NCI-H1694 (cell line): ENCODE measurements around the gene RNF13.
A peak's percentile ranks its signal among the peaks of the same experiment; 100 is the strongest.
"Not testable (repeated sequence)": the region's sequence is repeated elsewhere in the genome, so short reads cannot be mapped to it uniquely, and the experiment has no call there.

Experiments used
- DNase-seq: peaks from one replicate; lab custom pipeline; 2025; lab: John Stamatoyannopoulos, UW

Gene RNF13

DNA sequence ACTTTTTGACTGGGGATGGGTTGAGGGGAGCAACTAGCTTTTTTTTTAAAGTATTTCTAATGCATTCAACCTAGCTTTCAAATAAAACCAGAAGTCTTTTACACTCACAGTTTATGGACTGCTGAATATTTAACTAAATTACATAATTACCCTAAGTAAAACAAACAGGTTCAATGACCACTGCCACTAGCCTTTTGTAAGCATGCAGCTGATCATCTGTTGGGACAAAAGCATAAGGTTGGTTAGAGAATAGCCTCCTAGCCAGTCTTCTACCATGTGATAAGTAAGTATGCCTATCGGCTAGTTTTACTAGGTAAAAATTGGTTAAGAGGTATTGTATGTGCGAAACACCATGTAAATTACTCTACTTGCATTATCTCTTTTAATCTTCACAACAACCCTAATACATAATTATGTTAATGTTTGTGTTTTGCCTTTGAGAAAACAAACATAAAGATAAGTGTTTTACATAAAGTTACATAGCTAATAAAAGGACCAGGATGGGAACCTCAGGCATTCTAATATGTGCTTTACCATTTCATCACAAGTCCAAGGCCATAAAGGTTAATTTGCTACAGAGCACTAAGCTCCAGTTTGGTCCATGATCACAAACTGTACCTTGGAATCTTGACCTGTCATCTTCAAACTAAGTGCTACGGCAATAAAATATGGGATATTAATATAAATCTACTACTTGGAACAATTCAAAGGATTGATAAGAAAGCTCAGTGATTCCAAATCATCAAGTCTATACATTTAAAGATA, 144.5 kb downstream of the RNF13 start:
- DNase-seq = no peak

DNA sequence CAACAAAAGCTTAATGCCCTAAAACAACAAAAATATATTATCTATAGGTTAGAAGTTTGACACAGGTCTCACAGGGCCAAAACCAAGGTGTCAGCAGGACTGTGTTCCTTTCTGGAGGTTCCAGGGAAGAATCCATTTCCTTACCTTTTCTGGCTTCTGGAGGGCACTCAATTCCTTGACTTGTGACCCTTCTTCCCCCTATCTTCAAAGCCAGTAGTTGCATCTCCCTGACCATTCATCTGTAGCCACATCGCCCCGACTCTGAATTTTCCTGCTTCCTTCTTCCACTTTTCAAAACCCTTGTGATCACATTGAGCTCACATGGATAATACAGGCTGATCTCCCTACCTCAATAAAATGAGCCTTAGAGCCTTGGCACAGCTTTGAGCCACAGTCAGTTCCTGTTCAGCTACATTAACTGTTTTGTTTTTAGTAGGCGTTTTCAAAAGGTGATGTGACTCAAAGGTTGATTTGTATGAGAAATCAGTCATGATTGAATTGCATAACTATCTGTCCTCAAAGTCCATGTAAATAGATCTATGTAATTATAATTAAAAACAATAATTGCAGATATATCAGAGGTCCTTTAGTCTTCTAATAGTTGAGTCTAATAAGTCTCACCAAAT, 145.3 kb downstream of the RNF13 start:
- no peak for DNase-seq

DNA sequence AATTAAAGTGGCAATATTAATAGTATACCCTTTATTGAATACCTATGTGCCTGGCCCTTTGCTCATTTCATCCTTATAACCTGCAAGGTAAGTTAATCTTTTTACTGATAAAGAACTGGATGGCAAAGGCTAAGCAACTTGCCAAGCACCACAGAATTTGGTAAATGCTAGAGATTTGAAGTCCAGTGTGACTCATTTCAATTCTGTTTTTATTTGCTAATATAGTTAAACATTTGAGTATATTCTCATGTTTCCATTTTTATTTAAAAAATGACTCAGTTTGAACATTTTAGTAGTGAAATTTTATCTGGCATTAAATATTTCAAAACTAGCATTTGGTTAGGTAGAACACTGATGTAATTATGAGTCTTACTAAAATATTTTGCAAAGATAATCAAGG, 146.4 kb downstream of the RNF13 start:
- DNase-seq = no peak

DNA sequence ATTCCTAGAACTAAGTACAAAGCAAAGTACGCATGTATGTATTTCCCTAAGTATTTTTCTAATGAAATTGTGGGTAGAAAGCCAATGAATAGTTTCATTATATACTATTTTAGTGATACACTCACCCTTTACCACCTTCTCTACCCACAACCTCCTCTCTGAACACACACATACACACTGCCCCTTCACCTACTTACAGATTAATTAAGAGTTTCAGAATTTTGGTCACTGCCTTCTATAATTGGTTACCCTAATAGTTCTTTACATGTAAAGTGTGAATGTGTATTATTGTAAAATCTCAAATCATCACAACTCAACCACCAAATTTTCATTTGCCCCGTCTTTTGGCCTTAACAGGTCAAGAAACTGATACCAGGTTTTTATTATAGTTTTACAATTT, 150.5 kb downstream of the RNF13 start:
- no peak for DNase-seq

DNA sequence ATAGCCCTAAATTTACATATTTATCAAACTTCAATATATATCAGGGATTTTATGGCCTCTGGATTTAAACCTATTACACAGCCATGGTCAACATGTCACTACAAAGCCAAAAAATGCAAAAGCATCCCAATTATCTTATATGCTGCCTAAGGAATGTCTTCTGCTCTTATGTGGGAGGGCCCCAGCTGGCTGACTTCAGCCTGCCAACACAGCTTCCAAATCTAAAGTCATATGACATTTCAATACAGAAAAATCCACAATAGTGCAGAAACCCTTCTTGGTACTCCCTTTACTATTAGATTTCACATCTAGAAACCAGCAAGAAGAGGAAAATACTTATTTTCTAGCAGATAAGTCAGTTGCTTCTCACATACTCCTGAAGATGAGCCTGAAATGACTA, 151.3 kb downstream of the RNF13 start:
- no peak for DNase-seq

DNA sequence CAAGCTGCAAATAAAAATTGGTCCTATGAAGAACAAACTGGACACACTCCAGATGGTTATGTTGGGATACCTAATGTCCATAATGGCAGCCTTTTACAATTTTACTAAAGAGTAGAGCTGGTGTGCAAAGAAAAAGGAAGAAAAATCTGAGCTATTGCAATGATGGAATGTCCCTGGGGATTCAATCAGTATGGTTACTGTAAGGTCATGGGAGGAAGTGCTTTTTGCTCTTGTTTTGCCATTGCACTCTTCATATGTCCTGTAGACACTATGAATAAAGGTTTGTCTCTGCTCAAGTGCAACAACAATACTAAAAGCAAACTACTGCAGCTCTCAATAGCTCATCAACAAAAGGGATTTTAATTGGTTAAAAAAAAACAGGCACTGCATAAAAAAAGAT, 152.3 kb downstream of the RNF13 start:
- no peak for DNase-seq

DNA sequence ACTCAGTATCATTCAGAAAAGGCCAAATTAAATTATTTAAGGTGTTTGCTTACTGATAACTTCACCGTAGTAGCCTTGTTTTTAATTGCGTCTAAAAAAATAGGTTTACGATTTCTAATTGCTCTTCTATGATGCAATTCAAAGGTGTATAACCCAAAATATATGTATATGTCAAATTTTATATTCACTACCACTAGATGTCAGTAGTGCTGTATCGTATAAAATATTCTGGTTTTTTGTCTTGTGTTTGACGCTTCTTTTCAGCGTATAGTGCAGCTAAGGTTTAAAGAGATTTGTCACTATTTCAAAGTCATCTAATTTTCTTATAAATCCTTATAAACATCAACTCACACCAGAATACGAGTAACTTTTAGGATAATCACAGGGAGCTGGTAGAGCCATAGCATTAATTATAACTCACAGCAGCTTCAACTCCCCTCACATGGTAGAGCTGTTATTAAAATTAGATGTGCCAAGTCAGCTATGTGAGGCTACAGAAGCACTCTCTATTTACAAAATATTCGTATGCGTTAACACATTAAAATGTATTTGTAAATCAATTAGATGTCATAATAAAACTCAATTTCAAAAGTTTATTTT, 154.2 kb downstream of the RNF13 start:
- DNase-seq = peak; percentile 78

DNA sequence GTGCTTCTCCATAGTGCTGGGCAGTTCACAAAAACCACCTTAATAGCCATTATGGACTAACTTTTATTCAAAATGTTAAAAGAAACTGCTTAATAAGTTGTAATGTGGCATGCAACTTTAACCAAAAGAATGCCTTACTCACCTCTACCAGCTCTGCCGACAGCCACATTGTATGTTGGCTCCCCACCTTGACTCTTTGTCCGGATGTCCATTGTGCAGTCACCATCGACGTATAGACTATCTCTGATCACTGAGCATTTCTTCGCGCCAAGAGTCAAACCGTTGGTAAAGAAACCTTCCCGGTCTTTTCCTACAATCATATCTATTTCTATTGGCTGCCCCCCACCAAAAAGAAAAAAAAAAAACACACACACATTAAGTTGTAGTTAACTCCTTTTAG, 155.2 kb downstream of the RNF13 start:
- no peak for DNase-seq

DNA sequence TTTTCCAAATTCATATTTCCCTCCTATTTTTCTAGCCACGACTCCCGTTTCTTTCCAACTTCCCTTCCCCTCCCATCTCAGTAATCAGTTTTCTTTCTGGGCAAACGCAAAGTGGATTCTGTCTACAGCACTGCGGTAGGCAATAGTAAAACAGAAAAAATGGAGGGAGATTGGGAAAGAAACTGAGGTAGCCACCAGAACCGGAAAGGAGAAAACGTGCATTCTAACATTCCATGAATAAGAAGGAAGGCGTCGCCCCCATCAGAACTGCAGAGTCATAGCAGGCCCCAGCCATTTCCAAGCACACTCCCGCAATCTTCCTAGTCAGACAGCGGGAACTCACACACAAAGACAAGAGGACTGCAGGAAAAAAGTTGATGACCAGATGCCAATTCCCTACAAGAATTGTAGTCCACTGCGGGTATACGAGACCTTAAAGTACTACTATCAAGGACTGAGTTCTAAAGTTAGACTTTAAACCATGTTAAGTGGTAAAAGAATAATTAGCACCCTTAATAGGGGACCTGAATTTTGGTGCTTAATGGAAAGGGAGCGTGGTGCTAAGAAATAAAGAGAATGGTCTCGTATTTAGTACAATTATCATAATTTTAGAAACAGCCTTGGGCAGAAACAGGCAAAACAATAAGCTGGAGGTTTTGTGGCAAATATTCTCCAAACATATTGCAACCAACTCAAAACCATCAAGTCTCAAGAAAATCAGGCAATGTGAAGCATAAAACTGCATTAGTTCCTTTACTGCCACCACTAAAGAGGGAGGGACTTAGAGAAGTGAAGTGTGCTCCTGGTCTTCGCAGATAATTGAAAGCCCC, 156.3 kb downstream of the RNF13 start:
- DNase-seq = peak; percentile 69

DNA sequence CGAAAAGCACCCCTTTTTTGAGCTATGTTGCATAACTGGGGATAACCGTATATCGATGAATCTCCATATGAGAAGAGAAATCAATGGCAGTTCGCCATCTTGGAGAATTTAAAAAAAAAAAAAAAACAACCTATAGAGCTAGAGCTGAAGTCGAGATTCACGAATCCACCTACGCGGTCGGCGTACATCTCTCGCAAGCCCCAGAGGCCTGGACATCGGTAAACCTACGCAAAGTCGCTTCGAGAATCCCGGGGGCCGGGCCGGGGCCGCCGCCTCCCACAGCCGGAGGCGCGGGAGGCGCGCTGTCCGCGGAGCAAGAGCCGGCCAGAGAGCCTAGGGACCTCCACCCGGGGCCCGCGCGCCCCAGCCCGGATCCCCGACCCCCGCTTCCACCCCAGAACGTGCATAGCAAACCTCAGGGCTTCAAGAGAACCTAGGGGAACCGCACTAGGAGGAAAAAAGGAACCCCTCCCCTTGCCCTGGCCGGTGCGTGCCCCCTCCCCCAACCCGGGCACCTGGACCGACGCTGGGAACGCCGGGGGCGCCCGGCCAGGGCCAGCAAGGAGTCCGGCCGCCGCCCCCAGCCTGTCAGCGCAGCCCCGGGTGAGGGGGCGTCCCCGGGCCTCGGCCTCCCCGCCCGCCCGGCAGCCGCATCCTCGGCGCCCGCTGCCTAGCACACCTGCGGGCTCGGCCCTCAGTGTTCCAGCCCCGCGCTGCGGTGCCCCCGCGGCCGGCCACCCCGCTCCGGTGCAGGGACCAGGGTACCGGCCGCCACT, 157.1 kb downstream of the RNF13 start:
- DNase-seq = peak; percentile 90

DNA sequence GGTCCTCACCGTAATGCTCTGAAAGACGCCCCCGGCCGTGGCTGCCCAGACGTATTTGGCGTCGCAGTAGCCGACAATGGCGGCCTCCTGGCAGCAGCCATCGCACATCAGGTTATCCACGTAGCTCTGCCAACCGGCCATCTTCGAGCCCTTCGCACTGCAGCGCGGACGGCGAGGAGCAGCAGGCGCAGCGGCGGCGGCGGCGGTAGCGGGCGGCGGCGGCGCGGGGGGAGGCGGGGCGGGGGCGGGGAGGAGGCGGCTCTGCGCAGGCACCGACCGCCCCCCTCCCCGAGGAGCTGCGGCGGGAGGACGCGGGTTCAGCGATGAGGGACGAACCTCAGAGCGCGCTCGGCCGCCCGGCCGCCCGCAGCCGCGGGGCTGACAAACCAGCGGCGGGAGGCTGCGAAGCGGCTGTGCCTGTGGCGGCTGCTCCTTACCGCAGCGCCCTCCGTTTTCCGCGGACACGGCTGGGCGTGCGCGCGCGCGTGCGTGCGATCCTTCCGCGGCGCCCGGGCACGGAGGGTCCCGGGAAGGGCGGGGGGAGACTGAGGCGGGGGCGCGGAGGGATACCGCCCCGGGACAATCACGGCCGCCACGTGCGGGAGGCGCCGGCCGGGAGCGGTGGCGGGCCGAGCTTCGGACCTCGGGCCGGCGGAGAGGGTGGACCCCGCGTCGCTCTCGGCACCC, 157.8 kb downstream of the RNF13 start, which contains the start of gene PFN2:
Gene PFN2, minus strand, starts transcription at position 180 of the 687 bp plus-strand sequence. Its CDS starts 39 bp downstream, at position 141.
- peak; percentile 29 for DNase-seq

DNA sequence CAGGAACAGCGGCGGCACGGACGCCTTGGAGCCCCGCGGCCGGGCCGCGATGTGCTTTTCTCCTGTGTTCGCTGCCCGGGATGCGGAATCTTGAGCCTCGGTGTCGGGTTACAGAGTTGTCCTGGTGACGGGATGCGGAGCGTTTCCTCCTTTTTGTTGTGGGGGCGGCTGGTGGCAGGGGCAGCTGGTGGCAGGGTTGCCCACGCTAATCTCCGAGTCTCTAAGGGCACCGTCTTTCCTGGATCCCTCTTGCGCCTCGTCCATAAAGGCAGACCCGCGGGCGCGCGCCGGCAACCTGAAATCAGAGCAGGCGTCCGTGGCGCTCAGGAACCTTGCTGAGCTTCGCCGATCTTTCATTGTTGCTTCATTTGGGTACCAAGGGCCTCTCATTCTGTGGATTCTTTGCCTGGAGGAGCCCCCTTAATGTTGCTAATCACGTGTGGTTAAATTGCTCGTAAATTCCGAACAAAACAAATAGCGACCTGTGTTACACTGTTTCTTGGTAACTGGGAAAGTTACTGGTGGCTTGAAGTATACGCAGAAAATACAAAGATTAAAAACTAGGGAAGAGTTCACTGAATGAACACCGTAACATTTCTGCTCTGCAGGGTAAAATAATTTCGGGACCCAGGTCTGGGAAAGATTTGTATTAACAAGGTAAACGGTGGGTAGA, 158.5 kb downstream of the RNF13 start:
- DNase-seq = peak; percentile 36

DNA sequence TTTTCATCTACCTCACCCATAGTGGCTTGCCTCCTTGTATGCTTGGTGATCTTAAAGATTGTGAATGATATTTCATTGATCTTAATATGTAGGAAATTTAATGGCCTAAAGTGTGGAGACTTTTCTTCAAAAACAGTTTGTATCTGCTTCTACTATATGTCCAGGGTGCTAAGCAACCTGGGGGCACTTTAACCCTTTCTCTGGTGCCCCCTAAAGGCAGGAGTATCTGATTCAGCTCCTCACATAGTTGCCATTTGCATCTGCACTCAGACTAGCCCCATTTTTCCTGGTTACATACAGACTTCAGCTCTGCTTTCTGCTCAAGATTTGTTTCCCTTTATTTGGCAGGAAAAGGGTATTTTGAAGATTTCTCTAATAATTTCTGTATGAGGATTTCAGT, 162.9 kb downstream of the RNF13 start:
- DNase-seq = no peak

DNA sequence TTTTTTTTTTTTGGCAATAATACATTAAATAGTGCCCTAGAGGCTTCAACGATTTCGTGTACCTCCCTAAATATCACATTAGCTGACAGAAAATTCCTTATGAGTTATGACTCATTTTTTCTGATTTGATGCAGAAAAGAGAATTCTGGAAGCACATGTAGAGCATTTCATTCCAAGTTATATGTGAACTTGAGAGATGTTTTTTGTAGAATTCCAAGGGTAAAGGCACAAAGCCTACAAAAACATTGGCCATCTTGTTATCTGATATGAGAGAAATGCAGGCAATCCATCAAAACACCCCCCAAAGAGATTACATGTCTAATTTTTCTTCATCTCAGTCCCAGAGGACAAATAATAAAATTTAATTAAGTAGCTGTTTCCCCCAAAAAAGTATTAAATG, 164.4 kb downstream of the RNF13 start:
- no peak for DNase-seq

DNA sequence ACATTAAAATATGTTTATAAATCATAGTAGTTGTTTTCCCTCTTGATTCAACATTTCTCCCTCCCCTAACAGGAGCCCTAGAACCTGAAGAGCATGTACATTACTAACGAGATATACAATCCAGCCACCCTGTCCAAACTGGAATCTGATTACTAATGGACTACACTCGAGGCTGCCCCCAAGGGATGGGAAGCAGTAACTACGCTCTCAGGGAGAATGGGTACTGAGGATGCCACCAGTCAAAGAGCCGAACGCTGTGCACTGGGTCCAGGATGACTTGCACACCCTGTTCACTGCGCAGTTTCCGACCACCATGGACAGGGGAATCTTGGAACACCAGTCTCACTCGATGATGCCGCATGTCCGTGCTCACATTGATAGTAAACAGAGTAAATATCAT, 169.0 kb downstream of the RNF13 start:
- not testable (repeated sequence) for DNase-seq

DNA sequence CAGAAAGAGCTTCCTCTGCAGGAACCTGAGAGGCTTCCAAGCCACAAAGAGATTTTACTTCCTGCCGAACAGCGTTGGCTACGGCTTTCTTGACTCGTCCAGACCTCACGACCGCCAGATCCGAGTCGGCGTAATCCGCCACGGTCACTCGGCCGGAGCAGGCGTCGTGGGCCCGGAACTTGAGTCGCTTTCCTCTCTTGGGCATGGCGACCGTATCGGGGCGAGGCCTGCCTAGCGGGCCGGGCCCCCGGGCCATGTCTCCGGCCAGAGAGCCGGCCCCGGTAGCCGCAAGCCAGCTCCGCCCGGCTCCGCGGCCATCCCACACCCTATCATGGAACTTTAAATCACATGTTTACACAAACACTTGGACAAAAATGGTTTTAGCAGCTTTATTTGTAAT, 170.0 kb downstream of the RNF13 start:
- not testable (repeated sequence) for DNase-seq

DNA sequence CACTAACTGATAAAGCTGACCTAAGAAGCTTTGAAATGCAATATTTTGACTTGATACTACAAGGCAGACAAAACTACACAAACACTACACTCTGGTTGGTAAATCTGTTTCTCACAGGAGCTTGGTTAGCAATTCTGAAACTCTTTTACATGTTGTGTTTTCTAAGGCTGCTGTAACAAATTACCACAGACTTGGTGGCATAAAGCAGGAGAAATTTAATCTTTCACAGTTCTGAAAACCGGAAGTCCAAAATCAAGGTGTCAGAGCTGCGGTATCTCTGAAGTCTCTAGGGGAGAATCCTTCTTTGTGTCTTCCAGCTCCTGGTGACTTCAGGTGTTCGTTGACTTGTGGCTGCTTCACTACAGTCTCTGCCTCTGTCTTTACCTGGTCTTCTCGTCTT, 170.6 kb downstream of the RNF13 start:
- DNase-seq = no peak

DNA sequence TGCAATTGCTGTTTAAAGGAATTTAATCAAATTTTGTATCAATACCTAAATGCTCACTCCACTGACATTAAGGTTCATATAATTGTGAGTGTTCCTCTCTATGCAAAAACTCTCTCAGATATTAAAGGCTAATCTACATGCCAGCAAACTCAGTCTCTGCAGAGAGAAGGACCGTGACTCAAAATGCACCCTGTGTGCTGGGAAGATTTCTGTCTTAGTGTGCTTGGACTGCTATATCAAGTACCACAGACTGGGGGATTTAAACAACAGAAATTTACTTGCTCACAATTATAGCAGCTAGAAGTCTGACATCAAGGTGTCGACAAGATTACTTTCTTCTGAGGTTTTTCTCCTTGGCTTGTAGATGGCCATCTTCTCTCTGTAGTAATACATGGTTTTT, 176.3 kb downstream of the RNF13 start:
- DNase-seq = no peak

DNA sequence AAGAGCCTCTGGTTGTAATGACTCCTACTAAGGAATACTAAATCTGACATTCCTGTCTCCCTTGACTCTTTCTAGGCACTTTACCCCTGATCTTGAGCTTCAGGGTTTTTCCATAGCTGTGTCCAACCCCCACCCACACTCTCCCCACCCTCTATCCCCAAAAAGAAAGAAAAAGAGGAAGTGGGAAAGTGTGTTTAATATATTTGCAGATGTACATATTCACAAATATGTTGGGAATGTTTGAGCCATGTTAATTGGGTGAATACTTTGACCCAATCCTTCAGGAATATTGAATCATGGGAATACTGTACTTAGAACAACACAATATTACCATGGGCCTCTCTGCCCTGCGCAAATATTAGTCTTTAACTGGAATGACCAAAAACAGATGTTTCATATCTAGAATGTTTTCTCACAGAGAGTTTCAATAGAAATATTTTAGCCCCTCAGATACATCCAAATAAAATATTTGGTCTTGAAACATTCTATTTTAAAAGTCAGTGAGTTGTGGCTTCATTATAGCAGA, 177.5 kb downstream of the RNF13 start:
- no peak for DNase-seq

DNA sequence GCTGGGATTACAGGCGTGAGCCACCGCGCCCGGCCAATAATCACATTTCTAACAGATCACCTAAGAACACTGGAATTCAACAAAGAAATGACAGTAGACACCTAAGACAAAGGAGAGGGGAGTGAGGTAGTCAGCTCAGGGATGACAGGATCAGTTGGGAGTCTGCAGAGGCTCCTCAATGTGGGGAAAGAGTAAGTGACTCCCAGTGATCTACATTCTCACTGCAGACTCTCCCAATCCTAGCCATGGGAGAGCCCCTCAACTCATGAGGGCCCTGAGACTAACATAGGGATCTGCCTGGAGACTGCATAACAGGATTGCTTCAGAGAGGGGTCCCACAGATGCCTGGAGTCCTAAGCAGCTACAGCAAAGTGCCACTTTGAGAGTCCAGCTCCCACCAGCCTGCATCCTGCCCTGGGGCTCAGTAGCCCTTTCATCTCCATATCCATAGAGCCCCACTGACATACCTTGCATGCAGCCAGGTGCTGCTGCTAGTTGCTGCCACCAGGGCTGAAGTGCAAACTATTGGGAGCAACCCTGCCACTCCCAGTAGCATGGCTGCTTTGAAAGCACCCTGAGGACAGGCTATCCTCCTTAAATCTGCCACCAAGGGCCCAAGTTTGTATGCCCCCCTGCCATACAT, 179.5 kb downstream of the RNF13 start:
- DNase-seq = no peak
